ENCODE data around the gene TAAR1.

Gene TAAR1

GRCh38 chr6:132634796-132635195, 24.2 kb downstream of the TAAR1 start:
- H3K27me3 ChIP-seq (ENCODE audit: insufficient read depth, insufficient read length) = no peaks in the 10 kb centered on the region
- TF ChIP-seq YY1 (IDR thresholded peaks at IDR 0.05; ENCODE audit: insufficient read depth, insufficient read length) (no peak), SUZ12 (IDR thresholded peaks at IDR 0.05; ENCODE audit: extremely low read depth, insufficient read depth, insufficient read length) (no peak), ZNF274 (IDR thresholded peaks at IDR 0.05; ENCODE audit: low read depth, low read length) (no peak)
- no peak for DNase-seq (ENCODE audit: low read depth, low spot score)
- H3K4me3 ChIP-seq (ENCODE audit: insufficient read length, low read depth) = no peak overlapping the region
- H3K4me1 ChIP-seq (ENCODE audit: insufficient read depth, insufficient read length) = no peaks in the 10 kb centered on the region
- no peak overlapping the region for H3K9ac ChIP-seq (ENCODE audit: insufficient read length, low read depth)
- no peaks in the 10 kb centered on the region for H3K9me3 ChIP-seq (ENCODE audit: insufficient read depth, low read length)
- H3K36me3 ChIP-seq (ENCODE audit: insufficient read depth, insufficient read length, low read length) = no peaks in the 10 kb centered on the region

DNA sequence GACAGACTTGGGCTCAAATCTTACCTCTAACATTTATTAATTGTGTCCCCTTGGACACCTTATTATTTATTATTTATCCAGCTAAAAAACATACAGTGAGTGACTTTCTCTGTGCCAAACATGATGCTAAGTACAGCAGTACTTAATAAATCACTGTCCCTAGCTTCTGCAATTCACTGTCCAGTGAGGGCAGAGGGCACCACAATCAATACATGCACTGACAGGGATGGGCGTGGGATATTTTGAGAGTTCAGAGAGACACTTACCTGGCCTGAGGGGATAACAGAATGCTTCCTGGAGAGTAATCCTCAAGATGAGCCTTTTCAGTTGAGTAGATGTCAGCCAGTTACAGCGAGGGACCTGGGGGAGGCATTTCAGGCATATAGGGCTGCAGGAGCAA, 25.6 kb downstream of the TAAR1 start:
- TF ChIP-seq SUZ12 (IDR thresholded peaks at IDR 0.05; ENCODE audit: extremely low read depth, insufficient read depth, insufficient read length) = no peak
- no peak for TF ChIP-seq ZNF274 (IDR thresholded peaks at IDR 0.05; ENCODE audit: low read depth, low read length)
- TF ChIP-seq YY1 (IDR thresholded peaks at IDR 0.05; ENCODE audit: insufficient read depth, insufficient read length) = no peak

GRCh38 chr6:132624175-132624574, 34.8 kb downstream of the TAAR1 start, which contains the start of gene TAAR2:
Gene TAAR2 (minus strand): TSS chr6:132624275. CDS start chr6:132624275, 0 bp downstream.
- no peaks in the 10 kb centered on the region for H3K27me3 ChIP-seq (ENCODE audit: insufficient read depth, insufficient read length)
- no peaks in the 10 kb centered on the region for H3K4me1 ChIP-seq (ENCODE audit: insufficient read depth, insufficient read length)
- H3K9me3 ChIP-seq (ENCODE audit: insufficient read depth, low read length) = no peaks in the 10 kb centered on the region
- no peaks in the 10 kb centered on the region for H3K36me3 ChIP-seq (ENCODE audit: insufficient read depth, insufficient read length, low read length)
- no peak within 1 kb of the TSS for H3K4me3 ChIP-seq (ENCODE audit: insufficient read length, low read depth)
- no peak within 1 kb of the TSS for H3K9ac ChIP-seq (ENCODE audit: insufficient read length, low read depth)
- DNase-seq (ENCODE audit: low read depth, low spot score) = no peak
- no peak for TF ChIP-seq YY1 (IDR thresholded peaks at IDR 0.05; ENCODE audit: insufficient read depth, insufficient read length)
- no peak for TF ChIP-seq SUZ12 (IDR thresholded peaks at IDR 0.05; ENCODE audit: extremely low read depth, insufficient read depth, insufficient read length)
- no peak for TF ChIP-seq ZNF274 (IDR thresholded peaks at IDR 0.05; ENCODE audit: low read depth, low read length)

More for the DNA sequence above, 25.6 kb downstream of the TAAR1 start:
- Histone ChIP-seq H3K27me3 (ENCODE audit: insufficient read depth, insufficient read length) (no peaks in the 10 kb centered on the region), H3K9me3 (ENCODE audit: insufficient read depth, low read length) (no peaks in the 10 kb centered on the region), H3K4me3 (ENCODE audit: insufficient read length, low read depth) (no peak overlapping the region), H3K9ac (ENCODE audit: insufficient read length, low read depth) (no peak overlapping the region), H3K4me1 (ENCODE audit: insufficient read depth, insufficient read length) (no peaks in the 10 kb centered on the region), H3K36me3 (ENCODE audit: insufficient read depth, insufficient read length, low read length) (no peaks in the 10 kb centered on the region)
- DNase-seq (ENCODE audit: low read depth, low spot score) = no peak

DNA sequence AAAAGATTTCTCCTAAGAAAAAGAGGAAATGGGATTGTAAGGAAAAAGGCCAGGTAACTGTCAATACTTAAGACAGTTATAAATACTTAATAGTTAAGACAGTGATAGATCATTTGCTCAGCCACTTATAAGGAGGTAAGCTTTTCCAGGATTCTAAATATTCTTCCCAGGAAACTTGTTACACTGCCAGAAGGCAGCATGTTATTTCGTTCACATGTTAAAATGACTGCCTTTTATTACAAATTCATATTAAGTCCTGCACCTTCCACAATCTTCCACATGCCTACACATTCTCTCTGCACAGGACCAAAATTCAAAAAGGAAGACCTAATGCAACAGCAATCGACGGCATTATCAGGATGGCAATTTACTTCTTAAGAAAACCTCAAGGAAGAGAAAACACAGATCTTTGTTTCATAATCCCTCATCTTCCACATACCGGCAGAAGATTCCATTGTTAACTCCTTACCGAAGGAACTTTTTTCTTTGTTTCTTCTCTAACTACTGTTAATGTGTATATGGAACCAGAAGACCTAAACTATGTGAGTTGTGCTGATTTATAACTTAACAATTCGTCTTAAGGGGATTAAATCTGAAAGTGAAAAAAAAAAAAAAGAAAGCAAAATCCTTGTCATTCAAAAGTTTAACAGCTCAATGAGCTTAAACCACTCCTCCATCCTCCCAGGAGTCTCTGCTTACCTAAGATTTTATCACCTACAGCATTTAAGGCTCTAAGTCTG, 35.7 kb downstream of the TAAR1 start:
- Histone ChIP-seq H3K9ac (ENCODE audit: insufficient read length, low read depth) (no peak overlapping the region), H3K9me3 (ENCODE audit: insufficient read depth, low read length) (no peaks in the 10 kb centered on the region), H3K4me3 (ENCODE audit: insufficient read length, low read depth) (no peak overlapping the region), H3K4me1 (ENCODE audit: insufficient read depth, insufficient read length) (no peaks in the 10 kb centered on the region), H3K36me3 (ENCODE audit: insufficient read depth, insufficient read length, low read length) (no peaks in the 10 kb centered on the region), H3K27me3 (ENCODE audit: insufficient read depth, insufficient read length) (no peaks in the 10 kb centered on the region)
- TF ChIP-seq SUZ12 (IDR thresholded peaks at IDR 0.05; ENCODE audit: extremely low read depth, insufficient read depth, insufficient read length) (no peak), ZNF274 (IDR thresholded peaks at IDR 0.05; ENCODE audit: low read depth, low read length) (no peak), YY1 (IDR thresholded peaks at IDR 0.05; ENCODE audit: insufficient read depth, insufficient read length) (no peak)
- DNase-seq (ENCODE audit: low read depth, low spot score) = no peak

GRCh38 chr6:132616677-132617076, 42.3 kb downstream of the TAAR1 start:
- no peaks in the 10 kb centered on the region for H3K4me1 ChIP-seq (ENCODE audit: insufficient read depth, insufficient read length)
- H3K36me3 ChIP-seq (ENCODE audit: insufficient read depth, insufficient read length, low read length) = no peaks in the 10 kb centered on the region
- TF ChIP-seq YY1 (IDR thresholded peaks at IDR 0.05; ENCODE audit: insufficient read depth, insufficient read length) = no peak
- H3K27me3 ChIP-seq (ENCODE audit: insufficient read depth, insufficient read length) = no peaks in the 10 kb centered on the region
- H3K9me3 ChIP-seq (ENCODE audit: insufficient read depth, low read length) = no peaks in the 10 kb centered on the region
- no peak overlapping the region for H3K9ac ChIP-seq (ENCODE audit: insufficient read length, low read depth)
- DNase-seq (ENCODE audit: low read depth, low spot score) = no peak
- H3K4me3 ChIP-seq (ENCODE audit: insufficient read length, low read depth) = no peak overlapping the region

DNA sequence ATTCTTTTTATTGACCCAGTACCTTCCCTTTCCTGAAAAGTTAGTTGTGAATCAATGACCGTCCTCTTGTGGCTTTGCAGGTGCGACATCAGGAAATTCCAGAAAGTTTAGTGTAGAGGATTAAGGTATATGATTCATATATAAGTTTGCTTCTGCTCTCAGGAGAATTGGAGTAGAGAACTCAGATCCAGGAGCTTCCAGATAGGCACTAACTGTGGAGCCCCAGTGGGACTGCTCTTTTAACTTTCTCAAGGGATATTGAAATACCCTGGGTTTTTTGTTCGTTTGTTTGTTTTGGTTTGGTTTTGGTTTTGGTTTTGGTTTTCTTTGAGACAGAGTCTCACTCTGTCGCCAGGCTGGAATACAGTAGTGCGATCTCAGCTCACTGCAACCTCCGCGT, 44.4 kb downstream of the TAAR1 start:
- DNase-seq (ENCODE audit: low read depth, low spot score) = no peak
- no peaks in the 10 kb centered on the region for H3K4me1 ChIP-seq (ENCODE audit: insufficient read depth, insufficient read length)
- H3K9ac ChIP-seq (ENCODE audit: insufficient read length, low read depth) = no peak overlapping the region
- no peaks in the 10 kb centered on the region for H3K36me3 ChIP-seq (ENCODE audit: insufficient read depth, insufficient read length, low read length)
- TF ChIP-seq ZNF274 (IDR thresholded peaks at IDR 0.05; ENCODE audit: low read depth, low read length) (no peak), SUZ12 (IDR thresholded peaks at IDR 0.05; ENCODE audit: extremely low read depth, insufficient read depth, insufficient read length) (no peak), YY1 (IDR thresholded peaks at IDR 0.05; ENCODE audit: insufficient read depth, insufficient read length) (no peak)
- no peaks in the 10 kb centered on the region for H3K27me3 ChIP-seq (ENCODE audit: insufficient read depth, insufficient read length)
- no peak overlapping the region for H3K4me3 ChIP-seq (ENCODE audit: insufficient read length, low read depth)
- no peaks in the 10 kb centered on the region for H3K9me3 ChIP-seq (ENCODE audit: insufficient read depth, low read length)

DNA sequence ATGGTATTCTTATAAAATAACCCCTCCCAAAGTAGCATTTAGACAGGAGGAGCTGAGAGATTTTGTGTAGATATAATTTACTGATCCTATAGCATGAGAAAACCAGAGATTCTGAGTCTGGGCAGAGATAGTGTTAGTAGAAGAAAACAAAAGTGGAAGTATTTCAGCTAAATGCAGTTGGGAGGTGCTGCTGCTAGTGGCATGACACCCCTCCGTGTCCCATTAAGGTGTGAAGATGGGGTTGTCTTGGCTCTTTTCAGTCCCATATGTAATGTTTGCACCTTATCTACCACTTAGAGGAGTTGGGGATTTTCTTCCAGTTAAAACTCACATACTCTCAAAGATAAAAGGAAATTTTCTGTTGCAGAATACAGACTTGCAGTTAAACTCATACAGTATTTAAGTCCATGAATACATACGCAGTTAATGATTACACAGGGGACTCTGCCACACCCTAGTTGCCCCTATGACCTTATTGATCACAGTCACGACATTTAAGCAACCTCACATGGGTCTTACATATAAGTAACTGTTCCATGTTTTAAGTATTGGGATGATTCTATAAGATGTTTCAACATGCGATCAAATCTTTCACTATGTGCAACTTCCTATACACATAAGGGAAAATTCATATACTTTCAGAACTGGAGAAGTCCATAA, 46.4 kb downstream of the TAAR1 start:
- no peaks in the 10 kb centered on the region for H3K36me3 ChIP-seq (ENCODE audit: insufficient read depth, insufficient read length, low read length)
- TF ChIP-seq YY1 (IDR thresholded peaks at IDR 0.05; ENCODE audit: insufficient read depth, insufficient read length) (no peak), ZNF274 (IDR thresholded peaks at IDR 0.05; ENCODE audit: low read depth, low read length) (no peak), SUZ12 (IDR thresholded peaks at IDR 0.05; ENCODE audit: extremely low read depth, insufficient read depth, insufficient read length) (no peak)
- H3K4me1 ChIP-seq (ENCODE audit: insufficient read depth, insufficient read length) = no peaks in the 10 kb centered on the region
- no peak for DNase-seq (ENCODE audit: low read depth, low spot score)
- H3K4me3 ChIP-seq (ENCODE audit: insufficient read length, low read depth) = no peak overlapping the region
- H3K27me3 ChIP-seq (ENCODE audit: insufficient read depth, insufficient read length) = no peaks in the 10 kb centered on the region
- no peak overlapping the region for H3K9ac ChIP-seq (ENCODE audit: insufficient read length, low read depth)
- H3K9me3 ChIP-seq (ENCODE audit: insufficient read depth, low read length) = no peaks in the 10 kb centered on the region
